ENCODE data around the gene LRRC32.

GRCh38 chr11:76704171-76704948 is 33.8 kb upstream of the LRRC32 start:
- TF ChIP-seq POLR2A (IDR thresholded peaks at IDR 0.05; ENCODE audit: low read length), result no peak
- no peak for TF ChIP-seq GATA1 (IDR thresholded peaks at IDR 0.05; ENCODE audit: low read depth, low read length)

All from erythroblast (primary cell).